ENCODE data around the gene ALDH1L1.

Gene ALDH1L1

GRCh38 chr3:126153695-126154360 lies 26.6 kb downstream of the ALDH1L1 start:
- no peak for DNase-seq

DNA sequence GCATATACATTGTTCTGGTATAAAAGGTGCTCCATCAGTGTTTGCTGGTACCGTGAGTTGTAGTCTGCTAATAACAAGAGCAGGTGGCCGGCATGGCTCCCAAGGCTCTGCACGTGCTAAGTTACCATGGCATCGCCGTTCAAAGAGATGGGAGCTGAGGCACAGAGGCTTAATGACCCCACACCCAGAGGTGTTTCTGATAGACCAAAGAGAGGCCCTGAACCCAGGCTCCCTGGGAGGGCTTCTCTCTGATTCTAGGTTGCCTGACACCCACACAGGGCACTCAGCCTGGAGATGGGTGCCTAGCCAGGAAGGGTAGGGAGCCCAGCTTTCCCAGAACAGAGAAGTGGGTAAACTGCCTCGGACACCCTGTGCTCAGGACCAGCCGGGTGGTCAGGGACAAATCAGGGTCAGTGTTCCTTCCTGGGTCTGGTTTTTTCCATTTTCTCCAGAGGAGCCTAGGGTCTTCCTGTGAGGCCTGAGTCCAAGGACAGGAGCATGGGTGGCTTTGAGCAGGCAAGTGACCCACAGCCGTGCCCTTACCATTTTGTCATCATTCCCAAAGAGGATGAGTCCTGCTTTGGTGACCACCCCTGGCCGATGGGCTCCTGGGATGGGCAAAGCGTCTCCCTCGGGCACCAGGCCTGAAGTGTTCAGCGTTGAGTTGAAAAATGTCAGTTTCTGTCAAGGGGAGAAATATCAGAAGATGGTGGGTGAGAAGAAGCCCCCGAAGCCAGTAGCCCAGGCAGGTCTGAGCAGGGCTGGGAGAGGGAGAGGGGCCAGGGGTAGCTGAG lies 27.3 kb downstream of the ALDH1L1 start:
- no peak for DNase-seq

GRCh38 chr3:126152458-126152857 lies 27.9 kb downstream of the ALDH1L1 start:
- no peak for DNase-seq

DNA sequence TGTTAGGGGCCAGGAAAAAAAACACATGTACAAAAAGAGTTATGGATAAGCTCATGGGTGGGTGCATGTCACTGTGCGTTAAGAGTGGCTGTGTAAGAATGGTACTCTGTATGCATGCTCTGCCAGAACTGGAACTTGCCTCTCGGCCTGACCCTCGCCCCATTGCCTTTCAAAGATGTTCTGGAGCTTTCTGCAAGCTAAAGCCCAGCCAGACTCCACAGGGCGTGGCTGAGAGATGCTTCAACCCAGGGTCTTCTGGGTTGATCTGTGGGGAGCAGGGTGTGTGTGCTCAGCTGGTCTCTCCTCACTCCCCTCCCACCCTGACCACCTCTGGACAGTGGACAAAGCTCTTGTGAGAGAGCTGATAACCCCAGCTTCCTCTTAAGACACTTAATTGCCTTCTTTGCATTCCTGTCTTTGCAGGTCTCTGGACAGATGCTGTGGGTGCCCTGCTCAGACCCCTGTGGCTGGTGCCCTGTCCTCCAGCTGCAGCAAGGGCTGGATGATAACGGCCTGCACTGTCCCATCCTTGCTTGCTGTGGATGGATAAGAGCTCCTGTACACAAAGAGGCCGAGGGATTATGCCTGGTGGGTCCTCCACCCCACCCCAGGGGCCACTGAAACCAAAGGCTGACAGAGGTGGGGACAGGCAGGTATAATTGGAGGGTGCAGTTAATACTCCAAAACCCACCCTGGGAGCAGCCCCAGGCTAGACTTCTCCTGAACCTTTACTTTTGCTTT lies 28.7 kb downstream of the ALDH1L1 start:
- DNase-seq = no peak

DNA sequence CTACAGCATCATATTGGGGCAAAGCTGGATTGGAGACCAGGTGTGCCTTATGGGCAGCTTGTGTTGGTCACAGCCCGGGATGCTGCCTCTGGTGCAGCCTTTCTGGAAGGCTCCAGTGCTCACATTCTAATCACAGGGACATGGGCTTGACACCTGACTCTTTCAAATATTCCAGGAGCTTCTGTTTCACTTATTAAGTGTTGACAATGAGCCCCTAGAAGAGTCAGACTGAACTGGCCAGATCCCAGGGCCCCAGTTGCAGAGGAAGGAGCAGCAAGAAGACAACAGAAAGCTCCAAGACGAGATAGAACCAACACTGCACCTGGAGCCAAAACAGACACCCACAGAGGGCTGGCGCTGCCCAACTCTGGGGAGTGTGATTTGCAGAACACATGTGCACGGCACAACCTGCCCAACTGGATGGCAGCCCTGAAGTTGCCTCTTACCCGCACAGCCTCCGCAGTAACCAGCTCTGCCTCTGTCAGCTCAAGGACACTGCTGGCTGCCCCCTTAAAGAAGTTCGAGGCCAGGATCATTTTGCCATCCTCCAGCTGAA lies 30.3 kb downstream of the ALDH1L1 start:
- DNase-seq = no peak

GRCh38 chr3:126149256-126149902 lies 31.0 kb downstream of the ALDH1L1 start:
- no peak for DNase-seq

GRCh38 chr3:126147932-126148683 lies 32.3 kb downstream of the ALDH1L1 start:
- DNase-seq = no peak

- DNase-seq = no peak
Observed at GRCh38 chr3:126147147-126147931, 33.0 kb downstream of the ALDH1L1 start.

GRCh38 chr3:126146525-126147146 lies 33.8 kb downstream of the ALDH1L1 start:
- DNase-seq = no peak

DNA sequence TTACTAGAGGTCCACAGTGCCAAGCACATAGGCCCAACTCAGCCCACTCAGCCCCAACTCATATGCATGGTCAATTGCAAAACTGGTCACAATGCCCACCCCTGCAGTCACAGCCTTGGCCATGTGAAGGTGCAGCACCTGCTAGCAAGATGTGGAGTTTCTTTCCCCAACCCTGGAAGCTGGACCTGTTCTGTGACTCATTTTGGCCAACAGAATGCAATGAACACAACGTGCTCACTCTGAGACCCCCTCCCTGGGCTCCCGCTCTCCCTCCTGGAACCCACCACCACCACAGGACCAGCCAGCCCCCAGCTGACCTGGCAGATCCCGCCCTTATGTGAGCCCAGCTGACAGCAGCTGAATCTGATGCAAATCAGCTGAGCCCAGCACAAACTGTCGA lies 34.4 kb downstream of the ALDH1L1 start:
- DNase-seq = no peak

DNA sequence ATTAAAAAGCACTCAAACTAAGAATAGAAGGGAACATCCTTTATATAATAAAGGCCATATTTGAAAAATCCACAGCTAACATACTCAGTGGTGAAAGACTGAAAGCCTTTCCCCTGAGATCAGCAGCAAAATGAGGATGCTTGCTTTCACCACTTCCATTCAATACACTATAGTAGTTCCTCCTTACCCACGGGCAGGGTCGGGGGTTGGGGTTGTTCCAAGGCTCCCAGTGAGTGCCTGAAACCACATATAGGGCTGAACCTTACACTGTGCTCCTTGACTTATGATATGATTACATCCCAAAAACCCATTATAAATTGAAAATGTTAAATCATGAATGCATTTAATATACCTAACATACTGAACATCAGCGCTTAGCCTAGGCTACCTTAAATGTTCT lies 37.7 kb downstream of the ALDH1L1 start:
- DNase-seq = no peak

DNA sequence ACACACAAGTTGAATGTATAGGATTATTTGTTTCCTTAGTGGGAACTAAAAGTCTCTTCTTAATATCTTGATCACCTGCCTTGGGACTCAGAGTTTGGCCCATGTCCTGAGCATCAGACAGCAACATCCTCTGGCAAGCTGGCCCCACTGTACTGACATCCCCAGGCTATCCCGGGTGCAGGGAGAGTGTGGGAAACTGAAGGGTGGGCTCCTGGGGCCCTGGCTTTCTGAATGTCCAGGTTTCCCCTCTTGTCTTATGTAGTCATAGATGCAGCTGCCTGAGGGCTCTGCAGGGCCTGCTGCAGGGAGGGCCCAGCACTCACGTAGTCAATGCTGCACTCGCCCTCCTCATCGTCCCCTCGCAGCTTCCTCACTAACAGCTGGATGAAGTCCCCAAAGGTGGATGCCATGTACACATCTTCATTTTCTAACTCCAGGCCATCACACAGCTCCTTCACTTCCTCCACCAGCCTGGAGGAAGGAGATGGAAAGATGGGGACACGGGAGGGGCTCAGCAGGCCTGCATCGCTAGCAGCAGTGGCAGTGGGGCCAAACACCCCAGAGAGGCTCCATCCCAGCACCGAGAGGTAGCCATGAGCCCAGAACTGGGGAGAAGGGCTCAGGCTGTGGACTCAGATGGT lies 42.8 kb downstream of the ALDH1L1 start:
- no peak for DNase-seq

GRCh38 chr3:126136428-126137220 lies 43.8 kb downstream of the ALDH1L1 start:
- DNase-seq = no peak

DNA sequence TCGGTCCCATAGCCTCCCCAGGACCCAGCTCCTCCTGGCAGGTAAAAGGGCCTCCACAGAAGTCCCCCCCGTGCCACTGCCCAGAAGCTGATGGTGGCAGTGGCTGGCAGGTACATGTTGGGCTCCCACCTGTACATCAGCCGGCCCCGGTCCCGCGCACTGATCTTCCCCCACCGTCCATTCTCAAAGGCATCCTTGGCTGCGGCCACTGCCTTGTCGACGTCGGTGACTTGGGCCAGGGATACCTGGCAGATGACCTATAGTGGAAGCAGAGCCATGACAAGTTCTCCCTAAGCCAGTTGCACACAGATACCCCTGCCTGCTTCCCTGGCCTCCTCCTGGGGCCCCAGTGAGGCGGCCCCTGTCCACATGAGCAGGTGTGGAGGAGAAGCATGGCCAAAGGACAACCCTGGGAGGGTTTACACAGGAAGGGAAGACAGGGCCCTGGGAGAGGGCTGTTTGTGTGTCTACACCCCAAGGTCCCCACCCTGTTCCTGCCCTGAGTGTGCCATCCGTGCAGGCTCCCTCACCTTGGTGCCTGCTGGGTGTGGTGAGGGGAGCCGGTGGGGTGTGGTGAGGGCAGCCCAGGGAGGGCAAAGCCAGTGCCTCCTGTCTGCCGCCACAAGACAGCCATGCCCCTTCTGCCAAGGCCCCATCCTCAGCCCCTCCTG lies 44.8 kb downstream of the ALDH1L1 start:
- DNase-seq = no peak

DNA sequence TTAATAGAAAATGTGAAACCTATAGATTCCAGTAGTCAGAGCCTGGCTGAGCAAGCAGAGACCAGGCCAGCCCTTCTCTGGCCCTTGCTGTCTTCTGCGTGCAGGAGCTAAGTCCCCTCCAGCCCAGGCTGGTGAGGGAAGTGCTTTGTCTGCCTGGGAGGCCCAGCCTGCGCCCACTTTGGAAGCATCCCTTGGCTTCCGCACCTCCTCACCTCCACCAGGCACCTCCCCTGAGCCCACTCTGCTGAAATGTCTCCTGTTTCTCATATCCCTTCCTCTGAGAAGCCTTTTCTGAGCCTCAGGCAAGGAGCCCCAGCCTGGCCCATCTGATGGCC lies 45.3 kb downstream of the ALDH1L1 start:
- DNase-seq = no peak

DNA sequence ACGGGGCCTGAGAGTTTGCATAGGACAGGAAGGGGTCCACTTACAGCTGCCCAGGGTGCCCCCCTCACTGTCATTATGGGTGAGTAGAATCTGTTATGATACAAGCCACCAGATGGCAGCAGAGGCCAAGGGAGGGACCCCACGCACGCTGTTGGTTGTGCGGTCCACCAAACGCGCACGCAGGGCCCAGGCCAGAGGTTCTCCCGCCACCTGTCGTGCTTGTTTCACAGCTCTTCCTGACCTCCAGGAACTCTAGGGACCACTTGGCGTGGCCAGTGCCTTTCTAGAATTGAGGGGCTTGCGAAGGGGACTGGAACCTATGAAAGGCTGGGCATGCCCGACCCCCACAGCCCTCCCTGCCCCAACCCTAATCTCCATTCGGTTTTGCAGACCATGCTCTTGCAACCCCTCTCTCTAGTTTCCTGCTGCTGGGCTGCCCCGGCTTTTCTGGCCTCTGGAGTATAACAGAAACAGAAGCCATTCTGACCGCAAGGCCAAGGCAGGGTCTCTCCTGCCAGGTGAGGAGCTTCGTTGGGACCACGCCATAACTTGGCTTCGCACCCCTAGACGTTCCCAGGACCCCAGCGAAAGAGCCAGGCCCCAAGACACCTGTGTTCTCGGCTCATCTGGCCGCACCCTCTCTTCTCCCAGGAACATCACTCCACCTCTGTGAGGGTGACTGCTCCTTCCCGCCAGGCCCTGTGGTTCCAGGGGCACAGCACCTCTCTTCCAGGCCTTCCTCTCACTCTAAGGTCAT lies 46.0 kb downstream of the ALDH1L1 start:
- peak; percentile 30 for DNase-seq

GRCh38 chr3:126133606-126134005 lies 46.8 kb downstream of the ALDH1L1 start:
- DNase-seq = no peak
